Smooth muscle cell (in vitro differentiated cells): Measurements from ENCODE around the gene IL18R1. TPM values are rescaled to one million over a fixed set of nuclear protein-coding genes. Genes with fewer than 3 reads are reported as not detected.

Experiments
- DNase-seq: peaks from one replicate; lab custom pipeline; 2025; ENCODE audit not compliant: unreplicated experiment; lab: John Stamatoyannopoulos, UW
- H2AFZ ChIP-seq: fragments of 200-600 bp; sonication (generic); 2 replicates; pipeline ENCODE4 v1.6.0; 2016; ENCODE audit warnings: antibody characterized with exemption, low read depth, mild to moderate bottlenecking
- H3F3A ChIP-seq: fragments of 200-600 bp; sonication (generic); 2 replicates; pipeline ENCODE4 v1.6.0; 2017; ENCODE audit warnings: antibody characterized with exemption, low read depth
- H3K27ac ChIP-seq: fragments of 200-600 bp; sonication (generic); 2 replicates; pipeline ENCODE4 v1.5.1; 2016; ENCODE audit warnings: low read depth, mild to moderate bottlenecking
- H3K27me3 ChIP-seq: fragments of 200-600 bp; sonication (generic); 2 replicates; pipeline ENCODE4 v1.6.1; 2016; ENCODE audit warnings: low read depth, mild to moderate bottlenecking
- H3K36me3 ChIP-seq: fragments of 200-600 bp; sonication (generic); 2 replicates; pipeline ENCODE4 v1.5.1; 2016; ENCODE audit warnings: low read depth
- H3K4me1 ChIP-seq: fragments of 200-600 bp; sonication (generic); 2 replicates; pipeline ENCODE4 v1.5.1; 2016; ENCODE audit warnings: low read depth
- H3K4me2 ChIP-seq: fragments of 200-600 bp; sonication (generic); 2 replicates; pipeline ENCODE4 v1.6.0; 2016; ENCODE audit warnings: mild to moderate bottlenecking
- H3K4me3 ChIP-seq: fragments of 200-600 bp; sonication (generic); 2 replicates; pipeline ENCODE4 v1.5.1; 2016; ENCODE audit warnings: mild to moderate bottlenecking
- H3K79me2 ChIP-seq: fragments of 200-600 bp; sonication (generic); 2 replicates; pipeline ENCODE4 v1.6.0; 2016; ENCODE audit warnings: low read depth, mild to moderate bottlenecking
- H3K9ac ChIP-seq: fragments of 200-600 bp; sonication (generic); 2 replicates; pipeline ENCODE4 v1.6.0; 2016; ENCODE audit warnings: low read depth
- H3K9me3 ChIP-seq: fragments of 200-600 bp; sonication (generic); replicated peaks from 2 replicates; pipeline ENCODE4 v1.5.1; 2016; ENCODE audit warnings: low read depth
- H4K20me1 ChIP-seq: fragments of 200-600 bp; sonication (generic); 2 replicates; pipeline ENCODE4 v1.6.0; 2016; ENCODE audit warnings: low read depth
- CTCF ChIP-seq: fragments of 200-600 bp; sonication (generic); IDR thresholded peaks from 2 replicates; pipeline ENCODE4 v1.5.1; 2017; ENCODE audit warnings: borderline replicate concordance, mild to moderate bottlenecking, antibody characterized with exemption; ENCODE audit not compliant: insufficient read depth, poor library complexity, severe bottlenecking
- WGBS: methylation state at CpG from one replicate; pipeline ENCODE4 v1.1.7; 2016; ENCODE audit warnings: low lambda C conversion rate; 5-methylcytosine and 5-hydroxymethylcytosine counted together
- polyA plus RNA-seq: library from polyadenylated mRNA; unstranded; fragments of >200 nt; fragmentation: Nextera tagmentation; extraction: Ambion mirVana; gene quantifications from 2 replicates; pipeline ENCODE4 v1.2.1, GENCODE V29; 2016
- total RNA-seq: library from RNA; depleted of rRNA; stranded (reverse); fragments of >200 nt; gene quantifications from 2 replicates; pipeline ENCODE4 v1.2.3, GENCODE V29; 2014

IL18R1 gene
- total and polyA plus RNA-seq, 2 experiments from 2014 or later: 2.2 to 2.5 TPM

GRCh38 chr2:102420290-102420689, 64.7 kb downstream of the IL18R1 start:
- no peak overlapping the region for H3K4me3 ChIP-seq
- no peak for TF ChIP-seq CTCF
- H4K20me1 ChIP-seq: no peaks in the 10 kb centered on the region
- no peaks in the 10 kb centered on the region for H3F3A ChIP-seq
- 88% methylated on average over 4 of the region's 4 CpGs for WGBS
- no peak for DNase-seq
- H2AFZ ChIP-seq: no peak overlapping the region
- H3K9ac ChIP-seq: no peak overlapping the region
- H3K4me2 ChIP-seq: no peak overlapping the region
- H3K27me3 ChIP-seq: peaks cover 52% of the 10 kb centered on the region
- no peaks in the 10 kb centered on the region for H3K4me1 ChIP-seq
- H3K79me2 ChIP-seq: no peaks in the 10 kb centered on the region
- no peak overlapping the region for H3K27ac ChIP-seq
- H3K36me3 ChIP-seq: no peaks in the 10 kb centered on the region
- no peaks in the 10 kb centered on the region for H3K9me3 ChIP-seq

- Histone ChIP-seq H3K79me2 (no peaks in the 10 kb centered on the region), H3K27me3 (peaks cover 57% of the 10 kb centered on the region), H3K9me3 (no peaks in the 10 kb centered on the region), H3K36me3 (no peaks in the 10 kb centered on the region), H4K20me1 (no peaks in the 10 kb centered on the region), H2AFZ (no peak overlapping the region), H3K27ac (no peak overlapping the region), H3K4me2 (no peak overlapping the region), H3K4me3 (no peak overlapping the region), H3K9ac (no peak overlapping the region), H3F3A (no peaks in the 10 kb centered on the region), H3K4me1 (no peaks in the 10 kb centered on the region)
- WGBS: 86% methylated on average over 5 of the region's 5 CpGs
- DNase-seq: no peak
- TF ChIP-seq CTCF: no peak
These were observed 66.5 kb downstream of the IL18R1 start for GRCh38 chr2:102421890-102422759.

GRCh38 chr2:102422910-102423309, 67.3 kb downstream of the IL18R1 start, which contains the start of gene IL18RAP:
Gene IL18RAP, plus strand, starts transcription at chr2:102423160. Its CDS starts 118 bp downstream, at chr2:102423278.
- no peaks in the 10 kb centered on the region for H3K36me3 ChIP-seq
- H4K20me1 ChIP-seq: no peaks in the 10 kb centered on the region
- H3K27ac ChIP-seq: no peak within 1 kb of the TSS
- H3K9ac ChIP-seq: no peak within 1 kb of the TSS
- DNase-seq: no peak
- no peaks in the 10 kb centered on the region for H3K9me3 ChIP-seq
- H3K79me2 ChIP-seq: no peaks in the 10 kb centered on the region
- peaks cover 57% of the 10 kb centered on the region for H3K27me3 ChIP-seq
- no peak for TF ChIP-seq CTCF
- no peaks in the 10 kb centered on the region for H3F3A ChIP-seq
- H3K4me3 ChIP-seq: no peak within 1 kb of the TSS
- H3K4me1 ChIP-seq: no peaks in the 10 kb centered on the region
- no peak within 1 kb of the TSS for H3K4me2 ChIP-seq
- 95% methylated on average over 3 of the region's 3 CpGs for WGBS
- no peak within 1 kb of the TSS for H2AFZ ChIP-seq
